NT2/D1 (cell line): ENCODE measurements around the gene SMIM5.

Source experiments
- DNase-seq: peaks from one replicate; pipeline ENCODE4 v3.0.0-alpha.2; 2011; ENCODE audit warnings: low read depth, low spot score
- H3K27me3 ChIP-seq: 2 replicates; pipeline ENCODE4 v1.6.0; 2011; ENCODE audit warnings: mild to moderate bottlenecking; ENCODE audit not compliant: insufficient read length, insufficient read depth
- H3K36me3 ChIP-seq: 2 replicates; pipeline ENCODE4 v1.6.1; 2011; ENCODE audit warnings: mild to moderate bottlenecking, low read length, mixed read lengths; ENCODE audit not compliant: insufficient read depth, insufficient read length
- H3K4me1 ChIP-seq: 2 replicates; pipeline ENCODE4 v1.5.1; 2011; ENCODE audit not compliant: insufficient read depth, insufficient read length
- H3K4me3 ChIP-seq: 2 replicates; pipeline ENCODE4 v1.5.1; 2011; ENCODE audit warnings: low read depth; ENCODE audit not compliant: insufficient read length
- H3K9ac ChIP-seq: 2 replicates; pipeline ENCODE4 v1.6.0; 2011; ENCODE audit warnings: low read depth; ENCODE audit not compliant: insufficient read length
- H3K9me3 ChIP-seq: 2 replicates; pipeline ENCODE4 v1.5.1; 2011; ENCODE audit warnings: mild to moderate bottlenecking, low read length; ENCODE audit not compliant: insufficient read depth
- SUZ12 ChIP-seq: IDR thresholded peaks from 2 replicates; pipeline ENCODE4 v1.6.1; 2011; ENCODE audit not compliant: insufficient read length, insufficient read depth; ENCODE audit errors: extremely low read depth
- YY1 ChIP-seq: IDR thresholded peaks from 2 replicates; pipeline ENCODE4 v1.6.1; 2011; ENCODE audit not compliant: insufficient read length, insufficient read depth
- ZNF274 ChIP-seq: IDR thresholded peaks from 2 replicates; pipeline ENCODE4 v1.6.1; 2011; ENCODE audit warnings: mild to moderate bottlenecking, low read depth, low read length

Gene SMIM5

GRCh38 chr17:75645889-75646637 lies 12.8 kb downstream of the SMIM5 start:
- no peaks in the 10 kb centered on the region for H3K27me3 ChIP-seq
- H3K9ac ChIP-seq, result no peak overlapping the region
- H3K9me3 ChIP-seq, result no peaks in the 10 kb centered on the region
- peaks cover 64% of the 10 kb centered on the region for H3K36me3 ChIP-seq
- H3K4me3 ChIP-seq, result no peak overlapping the region
- TF ChIP-seq ZNF274 (no peak), YY1 (no peak)
- no peak for DNase-seq
- peaks cover 23% of the 10 kb centered on the region for H3K4me1 ChIP-seq

DNA sequence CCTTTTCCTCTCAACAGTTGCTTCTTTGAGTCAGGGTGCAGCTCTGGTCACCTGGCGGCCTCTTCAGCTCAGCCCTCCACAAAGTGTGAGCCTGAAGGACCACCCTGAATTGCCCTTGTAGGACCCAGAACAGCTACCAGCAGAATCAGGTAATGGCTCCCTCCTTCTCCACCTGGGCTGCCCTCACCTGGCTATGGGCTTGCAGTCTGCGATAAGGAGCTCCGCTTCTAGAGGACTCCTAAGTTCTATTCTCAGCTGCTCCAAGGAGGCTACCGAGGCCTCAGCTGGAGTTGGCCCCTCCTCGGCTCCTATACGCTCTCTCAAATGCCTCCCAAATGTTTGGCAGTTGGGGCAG lies 13.4 kb downstream of the SMIM5 start:
- H3K27me3 ChIP-seq, result no peaks in the 10 kb centered on the region
- DNase-seq, result no peak
- no peak overlapping the region for H3K4me3 ChIP-seq
- H3K9ac ChIP-seq, result no peak overlapping the region
- H3K36me3 ChIP-seq, result peaks cover 65% of the 10 kb centered on the region
- H3K4me1 ChIP-seq, result peaks cover 22% of the 10 kb centered on the region
- H3K9me3 ChIP-seq, result no peaks in the 10 kb centered on the region
- no peak for TF ChIP-seq YY1

DNA sequence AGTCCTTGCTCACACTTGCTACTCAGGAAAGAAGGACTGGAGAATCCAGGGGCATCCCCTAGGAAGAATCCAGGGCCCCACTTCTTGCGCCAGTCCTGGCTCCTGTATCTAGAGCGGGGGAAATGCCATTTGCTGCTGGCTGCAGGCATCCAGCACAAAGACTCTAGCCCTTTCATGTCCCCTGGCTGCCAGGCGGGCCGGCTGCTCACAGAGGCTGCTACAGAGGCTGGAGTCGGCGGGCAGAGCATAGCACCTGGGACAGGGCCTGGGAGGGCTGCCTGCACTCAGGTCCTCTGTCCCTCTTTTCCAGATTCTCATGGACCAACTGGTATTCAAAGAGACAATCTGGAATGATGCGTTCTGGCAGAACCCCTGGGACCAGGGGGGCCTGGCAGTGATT lies 13.8 kb downstream of the SMIM5 start:
- Histone ChIP-seq H3K9me3 (no peaks in the 10 kb centered on the region), H3K4me3 (no peak overlapping the region), H3K27me3 (no peaks in the 10 kb centered on the region), H3K36me3 (peaks cover 63% of the 10 kb centered on the region), H3K4me1 (peaks cover 21% of the 10 kb centered on the region), H3K9ac (no peak overlapping the region)
- no peak for DNase-seq
- TF ChIP-seq ZNF274 (no peak), YY1 (no peak), SUZ12 (no peak)

DNA sequence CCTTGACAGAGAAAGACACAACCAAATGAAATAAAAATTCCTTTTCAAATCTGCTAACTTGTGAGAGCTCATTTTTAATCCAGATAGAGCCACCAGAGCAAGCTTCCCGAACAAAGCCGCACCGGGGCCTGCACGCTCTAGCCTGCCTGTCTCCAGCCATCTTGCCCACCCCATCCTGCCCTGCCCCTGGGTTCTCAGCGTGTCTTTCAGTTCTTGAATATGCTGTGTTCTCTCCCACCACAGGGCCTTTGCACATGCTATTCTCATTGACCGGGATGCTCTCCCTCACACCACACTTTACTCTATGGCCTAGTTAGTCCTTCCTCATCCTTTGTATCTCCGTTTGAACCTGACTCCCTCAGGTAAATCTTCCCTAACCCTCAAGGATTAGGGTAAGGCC lies 14.7 kb downstream of the SMIM5 start:
- H3K4me3 ChIP-seq, result no peak overlapping the region
- TF ChIP-seq SUZ12, result no peak
- no peak for TF ChIP-seq ZNF274
- no peak for TF ChIP-seq YY1
- H3K27me3 ChIP-seq, result no peaks in the 10 kb centered on the region
- no peak overlapping the region for H3K9ac ChIP-seq
- peaks cover 21% of the 10 kb centered on the region for H3K4me1 ChIP-seq
- no peak for DNase-seq
- H3K36me3 ChIP-seq, result peaks cover 66% of the 10 kb centered on the region
- no peaks in the 10 kb centered on the region for H3K9me3 ChIP-seq

DNA sequence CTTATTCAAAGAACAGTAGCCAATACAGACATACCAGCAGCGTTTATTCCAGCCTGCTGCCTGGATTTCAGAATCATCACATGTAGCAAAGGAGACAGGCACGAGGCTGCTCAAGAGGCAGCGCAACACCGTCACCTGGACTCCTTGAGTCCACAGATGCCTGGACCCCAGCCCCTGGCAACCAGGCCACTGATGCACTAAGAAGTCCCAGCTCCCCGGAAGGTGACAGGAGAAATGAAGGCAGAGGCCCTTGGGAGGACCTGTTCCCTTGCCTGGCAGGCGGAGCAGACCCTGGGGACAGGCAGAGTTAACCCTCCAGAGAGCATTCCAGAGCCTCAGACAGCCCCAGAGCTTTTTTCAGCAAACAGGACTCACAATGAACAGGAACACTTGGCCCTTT lies 16.5 kb downstream of the SMIM5 start:
- Histone ChIP-seq H3K27me3 (no peaks in the 10 kb centered on the region), H3K4me1 (peaks cover 15% of the 10 kb centered on the region), H3K36me3 (peaks cover 74% of the 10 kb centered on the region), H3K4me3 (no peak overlapping the region), H3K9ac (no peak overlapping the region), H3K9me3 (no peaks in the 10 kb centered on the region)
- TF ChIP-seq YY1, result no peak
- DNase-seq, result no peak

DNA sequence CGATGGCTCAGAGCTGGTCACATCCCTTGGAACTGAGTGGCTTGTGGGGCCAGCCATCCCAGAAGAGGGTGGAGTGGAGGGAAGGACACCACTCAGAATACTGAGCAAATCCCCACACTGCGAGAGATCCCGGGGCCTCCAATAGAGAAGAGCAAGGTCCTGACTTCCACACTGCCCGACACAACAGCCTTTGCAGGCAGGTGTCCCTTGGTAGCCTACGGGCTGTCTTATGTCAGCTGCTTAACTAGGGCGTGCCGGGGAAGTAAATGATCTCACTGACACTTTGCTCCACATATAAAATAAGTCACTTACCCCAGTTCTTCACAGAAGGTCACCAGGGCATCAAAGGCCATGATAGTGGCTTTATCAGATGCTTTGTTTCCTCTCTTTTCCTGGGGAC lies 17.6 kb downstream of the SMIM5 start:
- H3K9ac ChIP-seq, result no peak overlapping the region
- no peak for TF ChIP-seq YY1
- DNase-seq, result no peak
- H3K4me1 ChIP-seq, result peaks cover 8% of the 10 kb centered on the region
- H3K36me3 ChIP-seq, result peaks cover 80% of the 10 kb centered on the region
- H3K4me3 ChIP-seq, result no peak overlapping the region
- H3K9me3 ChIP-seq, result no peaks in the 10 kb centered on the region
- H3K27me3 ChIP-seq, result no peaks in the 10 kb centered on the region

GRCh38 chr17:75652341-75652740 lies 19.1 kb downstream of the SMIM5 start:
- peaks cover 80% of the 10 kb centered on the region for H3K36me3 ChIP-seq
- H3K9me3 ChIP-seq, result no peaks in the 10 kb centered on the region
- no peaks in the 10 kb centered on the region for H3K27me3 ChIP-seq
- H3K4me3 ChIP-seq, result no peak overlapping the region
- H3K9ac ChIP-seq, result no peak overlapping the region
- no peak for DNase-seq
- no peak for TF ChIP-seq SUZ12
- no peak for TF ChIP-seq YY1
- TF ChIP-seq ZNF274, result no peak
- H3K4me1 ChIP-seq, result no peaks in the 10 kb centered on the region

DNA sequence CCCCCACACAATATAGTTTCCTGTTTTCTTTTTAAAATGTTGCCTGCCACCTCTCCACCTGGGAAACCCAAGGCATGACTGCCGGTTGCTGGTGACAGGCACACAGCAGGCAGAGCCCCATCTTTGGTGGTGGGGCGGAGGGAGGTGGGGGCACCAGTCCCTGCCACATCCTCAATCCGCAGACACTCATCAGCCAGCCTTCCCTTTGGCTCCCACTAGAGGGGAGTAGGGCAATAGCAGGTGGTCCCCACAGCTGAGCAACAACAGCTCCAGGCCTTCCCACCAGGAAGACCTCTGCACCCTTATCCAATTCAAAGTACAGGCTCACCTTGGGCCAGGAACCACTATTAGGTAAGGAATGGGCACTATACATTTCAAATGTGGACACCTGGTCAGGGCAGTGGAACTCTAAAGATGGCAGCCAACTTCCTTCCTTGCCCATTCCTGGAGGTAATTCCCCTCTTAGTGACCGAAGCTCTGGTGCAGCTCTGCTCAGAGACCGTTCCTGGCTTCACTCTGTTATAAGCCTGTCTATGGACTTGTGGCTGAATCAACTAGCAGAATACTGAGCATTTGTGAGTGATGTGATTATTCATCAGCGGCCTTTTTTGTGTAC lies 19.8 kb downstream of the SMIM5 start:
- no peak for DNase-seq
- no peak for TF ChIP-seq ZNF274
- TF ChIP-seq SUZ12, result no peak
- no peak for TF ChIP-seq YY1
- Histone ChIP-seq H3K9me3 (no peaks in the 10 kb centered on the region), H3K36me3 (peaks cover 82% of the 10 kb centered on the region), H3K4me3 (no peak overlapping the region), H3K4me1 (no peaks in the 10 kb centered on the region), H3K27me3 (no peaks in the 10 kb centered on the region), H3K9ac (no peak overlapping the region)
